Suppressor macrophage (primary cell): ENCODE results near the gene ZNF652.
"Not testable (repeated sequence)": the region's sequence is repeated elsewhere in the genome, so short reads cannot be mapped to it uniquely, and the experiment has no call there.

Experiments
- DNase-seq, 4 experiments: peaks; one replicate each; pipeline ENCODE4 v3.0.0-alpha.2; 2020 to 2022

The ZNF652 gene

GRCh38 chr17:49386373-49386772 lies 24.3 kb upstream of the ZNF652 start:
- DNase-seq, result no peak

DNA sequence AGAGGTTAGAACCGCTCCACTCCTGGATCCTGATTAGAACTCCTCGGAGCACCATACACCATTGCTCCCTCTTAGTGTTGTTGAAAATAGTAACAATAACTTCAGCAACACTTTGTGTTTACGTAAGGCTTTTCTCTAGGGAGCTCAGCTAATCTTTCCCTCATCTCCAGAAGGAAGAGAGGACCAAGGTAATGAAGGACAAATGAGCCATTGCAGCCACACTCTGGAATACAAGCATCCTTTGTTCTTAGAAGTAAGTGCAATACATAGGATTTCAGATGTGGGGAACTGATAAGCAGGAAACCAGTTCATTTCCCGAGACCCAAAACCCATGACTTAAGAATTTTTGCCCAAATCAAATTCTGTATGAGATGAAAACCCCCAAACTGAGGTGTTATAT lies 22.9 kb upstream of the ZNF652 start:
- no peak for DNase-seq

- no peak for DNase-seq
These were observed 21.0 kb upstream of the ZNF652 start for GRCh38 chr17:49383060-49383459.

DNA sequence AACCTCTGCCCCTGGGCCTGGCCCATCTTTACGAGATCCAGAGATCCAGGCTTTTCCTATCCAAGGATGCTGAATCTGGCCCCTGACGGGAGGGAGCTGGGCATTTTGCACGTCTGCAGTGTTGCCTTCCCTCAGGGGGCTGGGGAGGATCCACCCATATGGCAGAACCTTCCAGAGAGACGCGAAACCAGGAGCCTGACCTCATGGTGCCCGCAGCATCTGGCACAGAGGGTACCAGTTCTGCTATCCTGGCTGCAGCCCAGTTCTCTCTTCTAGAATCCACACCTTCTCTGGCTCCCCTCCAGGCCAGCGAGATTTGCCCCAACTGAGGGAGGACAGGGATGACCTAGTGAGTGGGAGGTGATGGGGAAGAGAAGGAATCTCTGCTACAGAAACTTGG lies 20.5 kb upstream of the ZNF652 start:
- DNase-seq, result no peak

DNA sequence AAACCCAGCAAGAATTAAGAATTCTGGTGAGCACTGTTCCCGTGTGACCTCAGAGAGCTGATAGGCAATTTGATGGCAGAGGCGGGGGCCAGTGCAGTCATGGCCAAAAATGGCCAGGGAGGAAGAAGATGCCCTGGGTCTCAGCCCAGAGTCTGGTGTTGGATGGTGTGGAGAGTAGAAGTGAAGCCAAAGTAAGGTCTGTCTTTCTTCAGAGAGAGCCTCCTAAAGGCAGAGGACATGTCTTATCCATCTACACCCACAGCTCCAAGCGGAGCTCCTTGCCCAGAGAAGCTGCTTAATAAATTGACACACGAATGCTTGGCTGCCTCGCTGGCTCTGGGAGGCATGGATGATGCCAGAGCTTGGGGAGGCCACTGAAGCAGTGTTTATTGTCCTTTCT lies 19.7 kb upstream of the ZNF652 start:
- DNase-seq, result no peak

GRCh38 chr17:49381033-49381432 lies 19.0 kb upstream of the ZNF652 start:
- peak in 1 of 4 experiments; percentile 17 for DNase-seq

- peak in 2 of 4 experiments; percentile 17 to 21 for DNase-seq
These were observed 17.9 kb upstream of the ZNF652 start for GRCh38 chr17:49379926-49380325.

- no peak for DNase-seq
These were observed 16.3 kb upstream of the ZNF652 start for GRCh38 chr17:49378311-49378710.

- DNase-seq, result no peak
These were observed 13.5 kb upstream of the ZNF652 start for GRCh38 chr17:49375544-49375943.

- no peak for DNase-seq
These were observed 11.1 kb upstream of the ZNF652 start for GRCh38 chr17:49373115-49373514.

GRCh38 chr17:49372425-49372824 lies 10.4 kb upstream of the ZNF652 start:
- DNase-seq, result no peak

- no peak for DNase-seq
These were observed 9.2 kb upstream of the ZNF652 start for GRCh38 chr17:49370971-49371834.

DNA sequence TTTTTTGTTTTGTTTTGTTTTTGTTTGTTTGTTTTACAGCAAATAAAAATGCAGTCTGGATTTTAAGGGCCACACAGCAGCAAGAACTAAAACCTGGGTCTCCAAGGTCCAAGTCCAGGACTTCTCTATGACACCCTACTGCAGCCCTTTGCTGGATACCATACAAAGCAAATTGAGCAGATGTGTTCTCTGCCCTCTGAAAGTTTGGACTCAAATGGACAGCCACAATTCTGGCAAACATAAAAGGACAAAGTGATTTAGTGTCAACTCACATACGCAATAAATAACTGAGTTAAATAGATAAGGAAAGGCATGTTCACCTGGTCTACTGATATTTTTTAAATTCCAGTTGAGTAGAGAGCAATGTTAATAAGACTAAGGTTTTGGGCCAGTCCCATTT lies 7.7 kb upstream of the ZNF652 start:
- no peak for DNase-seq

DNA sequence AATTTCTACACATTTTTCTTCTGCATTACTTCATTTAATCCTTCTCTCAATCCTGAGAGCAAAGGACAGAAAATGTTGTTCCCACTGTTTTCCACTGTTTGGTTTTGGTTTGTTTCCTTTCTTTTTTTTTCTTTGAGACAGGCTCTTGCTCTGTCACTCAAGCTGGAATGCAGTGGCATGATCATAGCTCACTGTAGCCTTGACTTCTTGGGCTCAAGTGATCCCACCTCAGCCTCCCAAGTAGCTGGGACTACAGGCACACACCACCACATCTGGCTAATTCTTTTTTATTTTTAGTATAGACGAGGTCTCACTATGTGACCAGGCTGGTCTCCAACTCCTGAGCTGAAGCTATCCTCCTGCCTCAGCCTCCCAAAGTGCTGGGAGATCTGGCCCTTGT lies 7.0 kb upstream of the ZNF652 start:
- DNase-seq, result no peak

- DNase-seq, result peak in 3 of 4 experiments; percentile 37 to 52 (median 38)
These were observed 3.6 kb upstream of the ZNF652 start for GRCh38 chr17:49365667-49366066.

DNA sequence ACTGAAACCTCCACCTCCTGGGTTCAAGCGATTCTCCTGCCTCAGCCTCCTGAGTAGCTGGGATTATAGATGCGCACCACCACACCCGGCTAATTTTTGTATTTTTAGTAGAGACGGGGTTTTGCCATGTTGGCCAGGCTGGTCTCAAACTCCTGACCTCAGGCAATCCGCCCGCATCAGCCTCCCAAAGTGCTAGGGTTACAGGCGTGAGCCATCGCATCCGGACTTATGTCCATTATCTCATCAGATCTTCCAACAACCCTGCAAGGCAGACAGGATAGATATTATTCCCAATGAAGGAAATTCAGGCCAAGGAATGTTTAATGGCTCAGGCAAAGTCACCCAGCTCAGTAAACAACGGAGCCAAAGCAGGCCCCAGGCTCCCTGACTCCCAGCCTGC lies 3.1 kb upstream of the ZNF652 start:
- not testable (repeated sequence) for DNase-seq

GRCh38 chr17:49364119-49364518 lies 2.1 kb upstream of the ZNF652 start:
- no peak for DNase-seq

DNA sequence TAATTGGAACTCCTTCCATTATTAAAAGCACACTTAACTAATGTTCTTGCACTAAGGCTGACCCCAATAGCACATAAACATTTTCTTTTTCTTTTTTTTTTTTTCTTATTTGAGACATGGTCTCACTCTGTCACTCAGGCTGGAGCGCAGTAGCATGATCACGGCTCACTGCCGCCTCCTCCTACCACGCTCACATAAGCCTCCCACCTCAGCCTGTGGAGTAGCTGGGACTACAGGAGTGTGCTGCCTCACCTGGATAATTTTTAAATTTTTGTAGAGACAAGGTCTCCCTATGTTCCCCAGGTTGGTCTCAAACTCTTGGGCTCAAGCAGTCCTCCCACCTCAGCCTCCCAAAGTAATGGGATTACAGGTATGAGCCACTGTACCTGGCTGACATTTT lies 1.2 kb upstream of the ZNF652 start:
- DNase-seq, result no peak

DNA sequence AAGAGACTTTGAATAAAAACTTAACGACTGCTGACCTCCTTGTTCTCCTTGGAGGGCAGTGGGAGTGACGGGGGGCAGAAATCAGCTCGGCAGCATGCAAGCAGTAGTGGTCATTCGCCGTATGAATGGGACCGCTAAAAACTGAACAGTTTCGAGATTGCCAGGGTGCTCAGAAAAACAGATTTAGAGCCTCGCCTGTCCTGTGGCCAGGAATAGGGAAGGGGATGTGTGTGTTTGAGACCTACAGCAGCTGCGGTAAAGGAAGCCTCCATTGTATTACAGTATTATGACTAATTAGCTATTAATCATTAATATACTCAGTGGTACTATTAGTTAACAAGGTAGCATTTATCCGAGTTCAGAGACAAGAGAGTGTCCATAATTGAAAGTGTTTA lies 670 bp upstream of the ZNF652 start:
- peak in 3 of 4 experiments; percentile 17 to 26 (median 26) for DNase-seq

DNA sequence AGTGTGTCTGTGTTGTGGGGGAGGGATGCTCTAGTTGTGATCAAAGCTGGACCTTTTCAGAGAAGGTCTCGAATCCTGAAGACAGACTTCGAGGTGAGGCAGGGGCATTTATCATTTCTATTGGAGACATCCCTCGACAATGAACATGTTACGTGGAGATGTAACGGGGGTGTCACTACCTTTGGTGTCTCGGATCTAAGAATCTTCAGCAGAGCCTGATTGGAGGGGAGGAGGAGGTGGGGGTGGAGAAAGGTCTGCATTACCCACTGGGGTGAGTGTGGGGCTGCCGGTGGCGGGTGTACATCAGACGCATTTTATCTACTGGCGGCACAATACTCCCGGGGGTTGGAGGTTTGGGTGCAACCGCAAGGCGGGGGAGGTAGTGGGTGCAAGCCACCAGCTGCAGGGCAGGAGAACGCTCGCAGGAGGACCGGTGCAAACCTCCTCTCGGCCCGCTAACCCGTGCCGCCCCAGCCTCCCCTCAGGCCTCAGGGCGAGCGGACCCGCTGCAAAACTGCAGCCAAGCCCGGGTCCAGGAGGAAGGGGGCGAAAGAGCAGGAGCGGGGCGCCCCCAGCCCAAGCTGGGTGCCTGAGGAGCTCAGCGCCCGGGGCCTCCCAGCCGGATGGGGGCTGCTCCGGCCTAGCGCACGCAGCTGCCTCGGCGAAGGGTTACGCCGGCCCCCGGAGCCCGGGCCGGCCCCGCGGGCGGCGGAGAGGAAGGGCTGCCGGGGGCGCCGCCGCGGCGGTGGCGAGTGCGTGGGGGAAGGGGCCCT lies 735 bp downstream of the ZNF652 start:
- peak in 2 of 4 experiments; percentile 35 to 43 for DNase-seq

DNA sequence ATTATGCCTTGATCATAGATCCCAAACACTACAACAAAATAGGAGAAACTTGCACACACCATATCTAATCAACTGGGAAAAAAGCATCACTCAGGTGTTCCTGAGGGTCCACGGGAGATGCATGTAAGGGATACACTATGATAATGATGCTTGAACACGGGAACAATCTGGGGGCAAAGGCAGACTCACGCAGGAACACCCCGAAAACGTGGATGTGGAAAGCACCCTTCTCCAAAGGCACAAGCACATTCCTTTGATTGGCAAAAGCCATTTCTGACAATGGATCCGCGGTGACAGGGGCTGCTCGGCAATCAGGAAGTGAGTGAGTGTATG lies 1.3 kb downstream of the ZNF652 start:
- peak; percentile 33 to 54 (median 45) for DNase-seq

DNA sequence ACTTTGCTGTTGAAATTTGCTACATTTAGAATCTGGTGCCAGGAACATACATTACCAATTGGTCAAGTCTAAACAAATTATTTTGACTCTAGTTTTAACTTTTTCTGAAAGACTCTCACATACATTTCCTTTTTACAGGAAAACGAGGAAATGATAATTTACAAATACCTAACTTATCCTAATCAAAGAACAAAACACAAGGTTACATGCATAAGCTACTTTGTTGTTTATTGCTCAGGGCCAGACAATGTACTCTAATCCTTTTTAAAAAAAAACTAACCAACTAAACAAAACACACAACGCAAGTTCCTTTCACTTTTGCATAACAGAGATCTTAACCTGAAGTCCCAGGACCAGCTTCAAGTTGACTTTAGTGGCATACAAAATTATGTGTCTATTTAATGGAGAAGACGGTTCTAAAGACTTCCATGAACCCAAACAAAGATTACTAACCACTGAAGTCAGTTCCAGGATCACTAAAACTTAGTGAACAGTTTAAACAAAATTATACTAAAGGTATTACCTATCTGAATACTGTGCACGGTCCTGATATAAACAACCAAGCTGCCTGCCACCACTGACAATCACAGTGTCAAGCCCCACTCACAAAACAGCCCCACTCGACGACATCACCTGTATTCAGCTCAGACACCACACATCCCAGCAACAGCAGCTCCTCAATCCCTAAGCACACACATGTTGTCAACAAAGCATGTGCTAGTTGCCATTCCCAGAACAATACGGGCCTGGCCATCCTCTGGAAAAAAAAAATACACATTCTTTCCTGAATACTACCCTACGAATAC lies 1.9 kb downstream of the ZNF652 start:
- no peak for DNase-seq

DNA sequence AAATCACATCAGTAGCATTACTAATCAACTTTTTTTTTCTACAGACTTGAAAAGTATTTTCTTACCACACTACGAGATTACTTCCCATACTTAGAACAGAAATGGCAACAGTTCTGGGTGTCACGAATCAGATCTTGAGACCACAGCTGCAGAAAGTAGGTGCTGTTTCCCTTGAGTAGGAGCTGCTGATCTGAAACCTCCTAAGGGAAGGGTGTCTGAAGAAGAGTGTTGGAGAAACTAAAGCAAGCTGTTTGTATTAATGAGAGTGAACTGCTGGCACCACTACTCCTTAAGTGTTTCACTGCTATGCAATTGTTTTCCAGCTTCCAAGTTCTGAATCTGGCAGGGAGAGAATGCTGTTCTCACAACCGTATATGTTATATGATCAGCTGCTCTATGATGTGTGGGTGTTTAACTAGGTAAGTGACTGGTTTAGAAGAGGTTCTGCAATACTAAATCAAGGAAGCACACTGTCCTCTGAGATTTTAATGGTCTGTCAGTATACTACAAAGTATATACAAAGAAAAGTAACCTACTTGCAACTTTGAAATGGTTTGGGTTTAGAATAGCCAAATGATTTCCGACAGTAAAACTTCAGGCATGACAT lies 3.3 kb downstream of the ZNF652 start:
- DNase-seq, result peak; percentile 24 to 62 (median 46)
